NB4 (cell line): ENCODE measurements around the gene GALNT10.

Experiments
- DNase-seq: peaks from one replicate; pipeline ENCODE4 v3.0.0; 2010; ENCODE audit warnings: low read depth
- H3K4me3 ChIP-seq: one replicate; pipeline ENCODE4 v1.5.1; 2011; ENCODE audit warnings: mild to moderate bottlenecking, low read depth, low read length, moderate library complexity
- CTCF ChIP-seq: IDR thresholded peaks from one replicate; pipeline ENCODE4 v1.5.1; 2012; ENCODE audit warnings: low read depth, low read length
- MAX ChIP-seq: IDR thresholded peaks from 2 replicates; pipeline ENCODE4 v1.6.1; 2011; ENCODE audit warnings: low read depth, low read length
- MYC ChIP-seq: IDR thresholded peaks from 2 replicates; pipeline ENCODE4 v1.6.1; 2011; ENCODE audit warnings: low read depth, low read length
- POLR2A ChIP-seq: IDR thresholded peaks from 2 replicates; pipeline ENCODE4 v1.6.1; 2011; ENCODE audit warnings: mild to moderate bottlenecking; ENCODE audit not compliant: insufficient read length; ENCODE audit errors: extremely low read depth

GALNT10 gene

DNA sequence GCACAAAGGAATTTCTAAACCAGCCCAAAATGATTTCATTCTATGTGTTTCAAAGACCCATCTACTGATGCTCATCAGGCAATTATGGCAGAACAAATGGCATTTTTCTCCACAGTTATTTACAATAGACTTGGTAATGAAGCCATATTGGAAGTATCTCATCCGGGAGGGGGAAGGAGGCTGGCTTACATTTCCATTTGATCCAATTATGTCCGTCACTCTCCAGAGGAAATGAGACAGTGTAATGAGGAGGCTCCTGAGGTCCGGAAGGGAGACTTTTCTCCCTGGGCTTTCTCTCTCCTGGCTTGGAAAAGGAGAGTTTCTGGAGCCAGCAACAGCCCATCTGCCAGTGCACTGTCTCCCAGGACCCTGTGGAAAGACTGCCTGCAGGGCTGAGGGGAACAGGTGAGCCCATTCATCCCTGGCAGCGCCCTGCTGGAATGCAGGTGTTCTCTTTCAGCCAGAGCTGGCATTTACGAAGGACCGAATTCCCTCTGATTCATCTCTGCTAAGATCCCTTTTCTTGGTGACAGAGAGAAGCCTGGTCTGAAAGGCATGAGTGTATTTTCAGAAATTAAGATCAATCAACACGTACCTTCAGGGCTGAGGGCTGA lies 200.3 kb downstream of the GALNT10 start:
- no peak for TF ChIP-seq CTCF
- no peak for TF ChIP-seq MAX
- no peak for TF ChIP-seq POLR2A
- no peak for TF ChIP-seq MYC
- no peak for DNase-seq
- H3K4me3 ChIP-seq, result no peak overlapping the region

- DNase-seq, result no peak
- TF ChIP-seq POLR2A (no peak), CTCF (no peak), MAX (no peak), MYC (no peak)
- H3K4me3 ChIP-seq, result no peak overlapping the region
Observed at GRCh38 chr5:154391788-154392187, 201.3 kb downstream of the GALNT10 start.

GRCh38 chr5:154393850-154394249 lies 203.3 kb downstream of the GALNT10 start:
- no peak for DNase-seq
- TF ChIP-seq MAX, result no peak
- no peak for TF ChIP-seq CTCF
- no peak for TF ChIP-seq MYC
- no peak for TF ChIP-seq POLR2A

GRCh38 chr5:154394307-154394706 lies 203.8 kb downstream of the GALNT10 start:
- no peak for DNase-seq
- H3K4me3 ChIP-seq, result no peak overlapping the region
- TF ChIP-seq MYC (no peak), POLR2A (no peak), CTCF (no peak), MAX (no peak)

More at GRCh38 chr5:154393850-154394249, 203.3 kb downstream of the GALNT10 start:
- no peak overlapping the region for H3K4me3 ChIP-seq

- H3K4me3 ChIP-seq, result no peak overlapping the region
- DNase-seq, result no peak
- TF ChIP-seq MAX (no peak), CTCF (no peak), POLR2A (no peak), MYC (no peak)
Observed at GRCh38 chr5:154395407-154396106, 205.0 kb downstream of the GALNT10 start.

GRCh38 chr5:154396128-154396527 lies 205.6 kb downstream of the GALNT10 start:
- DNase-seq, result no peak
- no peak for TF ChIP-seq CTCF
- no peak for TF ChIP-seq POLR2A
- TF ChIP-seq MYC, result no peak
- no peak for TF ChIP-seq MAX
- no peak overlapping the region for H3K4me3 ChIP-seq
